SHP77 (cell line): Measurements from ENCODE around the gene ZDHHC11.
"Not testable (repeated sequence)": the region's sequence is repeated elsewhere in the genome, so short reads cannot be mapped to it uniquely, and the experiment has no call there.

Experiments used
- DNase-seq, 2 experiments: peaks; one replicate each; lab custom pipeline; 2025; lab: John Stamatoyannopoulos, UW

The ZDHHC11 gene

DNA sequence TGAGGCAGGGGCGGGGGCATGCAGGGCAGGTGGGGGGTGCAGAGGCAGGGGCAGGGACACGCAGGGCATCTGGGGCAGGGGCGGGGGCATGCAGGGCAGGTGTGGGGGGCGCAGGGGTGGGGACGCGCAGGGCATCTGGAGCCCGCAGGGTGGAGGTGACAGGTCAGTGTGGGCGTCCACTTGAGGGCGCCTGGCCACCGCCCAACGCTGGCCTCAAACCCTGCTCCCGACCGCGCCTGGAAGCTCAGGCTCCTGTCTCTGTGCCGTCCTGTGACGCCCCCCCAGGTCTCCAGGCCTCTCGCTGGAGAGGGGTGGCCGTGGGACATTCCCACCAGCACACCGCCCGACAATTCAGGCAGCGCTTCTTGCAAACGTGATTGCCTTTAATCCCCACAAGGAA, 6.9 kb downstream of the ZDHHC11 start:
- not testable (repeated sequence) for DNase-seq

DNA sequence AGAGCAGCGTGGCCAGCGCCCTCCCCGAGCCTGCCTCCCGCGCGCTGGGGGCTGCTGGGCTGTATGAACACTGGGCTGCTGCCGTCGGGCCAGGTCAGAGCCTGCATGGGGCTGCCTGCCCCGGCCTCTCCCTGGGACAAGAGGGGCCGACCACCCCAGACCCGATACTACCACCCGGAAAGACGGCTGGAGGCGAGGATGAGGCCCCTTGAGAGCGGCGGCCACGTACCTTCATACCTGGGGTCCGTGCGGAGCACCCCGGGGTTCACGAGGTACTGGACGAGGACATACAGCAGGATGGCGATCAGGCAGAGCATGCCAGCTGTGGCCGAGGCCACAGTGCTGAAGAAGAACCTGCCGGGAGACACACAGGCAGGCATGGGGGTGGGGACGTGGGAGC, 7.4 kb downstream of the ZDHHC11 start:
- DNase-seq: not testable (repeated sequence)

DNA sequence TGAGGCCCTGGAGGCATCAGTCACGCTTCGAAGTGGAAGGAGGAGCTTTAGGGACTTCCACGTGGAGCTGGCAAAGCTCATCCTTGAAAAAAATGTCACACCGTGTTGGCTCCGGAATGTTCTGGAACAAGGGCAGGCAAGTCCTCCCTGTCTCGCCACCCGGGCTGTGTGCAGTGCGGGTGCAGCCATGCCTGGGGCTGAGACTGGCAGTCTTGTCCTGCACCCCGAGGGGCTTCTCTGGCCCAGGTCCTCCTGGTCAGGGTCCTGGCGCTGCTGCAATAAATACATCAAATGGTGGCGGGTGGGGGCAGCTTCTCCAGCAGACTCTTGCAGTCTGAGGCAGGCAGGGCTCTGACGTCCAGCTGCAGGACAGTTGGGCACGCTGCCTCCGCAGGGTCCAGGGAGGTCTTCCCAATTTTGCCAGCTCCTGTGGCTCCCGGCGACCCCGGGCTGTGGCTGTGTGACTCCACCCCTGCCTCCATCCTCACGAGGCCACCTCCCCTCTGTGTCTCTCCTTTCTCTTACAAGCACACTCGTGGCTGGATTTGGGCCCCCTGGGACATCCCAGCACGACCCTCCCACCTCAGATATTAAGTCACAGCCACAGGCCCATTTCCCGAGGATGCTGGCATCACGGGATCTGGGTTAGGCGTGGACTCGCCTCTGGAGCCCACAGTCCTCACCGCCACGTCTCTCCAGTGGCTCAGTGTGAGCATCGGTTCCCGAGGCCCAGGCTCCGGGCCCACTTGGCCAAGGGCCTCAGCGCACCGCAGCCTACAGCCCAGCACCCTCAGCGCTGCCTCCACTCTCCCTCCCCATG, 8.2 kb downstream of the ZDHHC11 start:
- not testable (repeated sequence) for DNase-seq

DNA sequence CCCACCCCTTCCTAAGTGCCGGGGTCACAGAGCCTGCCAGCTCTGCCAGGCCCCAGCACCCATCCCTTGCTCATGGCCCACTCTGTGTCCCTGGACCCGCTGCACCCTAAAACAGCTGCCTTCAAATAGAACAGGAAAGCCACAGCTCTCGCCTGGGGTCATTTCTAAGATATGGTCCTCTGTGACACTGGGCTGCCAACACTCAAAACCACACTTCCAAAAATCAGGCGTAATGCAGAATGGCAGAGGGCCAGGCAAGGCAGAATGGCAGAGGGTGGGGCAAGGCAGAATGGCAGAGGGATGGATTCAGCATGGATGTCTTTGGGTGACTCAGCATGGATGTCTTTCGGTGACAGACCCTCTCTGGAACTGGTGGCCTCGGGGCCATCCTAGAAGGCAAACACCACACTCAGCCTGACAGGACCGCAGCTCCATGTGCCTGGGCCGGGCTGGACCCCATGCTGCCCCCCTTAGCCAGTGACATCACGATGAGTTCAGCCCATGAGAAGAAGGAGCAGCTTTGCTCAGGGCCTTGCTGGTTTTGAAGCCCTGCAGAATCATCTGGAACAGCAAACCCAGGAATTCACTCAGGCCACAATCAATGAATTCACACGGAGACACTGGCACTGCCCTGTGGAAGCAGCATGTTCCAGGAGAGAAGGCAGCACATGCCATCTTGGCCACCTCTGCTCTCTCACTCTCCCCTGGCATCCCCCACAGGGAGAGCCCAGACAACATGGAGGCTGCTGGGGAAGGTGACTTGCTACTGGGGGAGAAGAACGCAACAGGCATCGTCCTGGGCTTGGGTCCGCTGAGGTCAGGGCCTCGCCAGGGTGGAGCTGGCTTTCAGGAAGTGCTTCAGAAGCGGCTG, 9.0 kb downstream of the ZDHHC11 start:
- not testable (repeated sequence) for DNase-seq

DNA sequence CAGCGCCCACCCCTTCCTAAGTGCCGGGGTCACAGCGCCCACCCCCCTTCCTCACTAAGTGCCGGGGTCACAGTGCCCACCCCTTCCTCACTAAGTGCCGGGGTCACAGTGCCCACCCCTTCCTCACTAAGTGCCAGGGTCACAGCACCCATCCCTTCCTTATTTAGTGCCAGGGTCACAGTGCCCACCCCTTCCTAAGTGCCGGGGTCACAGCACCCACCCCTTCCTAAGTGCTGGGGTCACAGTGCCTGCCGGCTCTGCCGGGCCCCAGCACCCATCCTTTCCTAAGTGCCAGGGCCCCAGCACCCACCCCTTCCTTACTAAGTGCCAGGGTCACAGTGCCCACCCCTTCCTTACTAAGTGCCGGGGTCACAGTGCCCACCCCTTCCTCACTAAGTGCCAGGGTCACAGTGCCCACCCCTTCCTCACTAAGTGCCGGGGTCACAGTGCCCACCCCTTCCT, 9.8 kb downstream of the ZDHHC11 start:
- not testable (repeated sequence) for DNase-seq

DNA sequence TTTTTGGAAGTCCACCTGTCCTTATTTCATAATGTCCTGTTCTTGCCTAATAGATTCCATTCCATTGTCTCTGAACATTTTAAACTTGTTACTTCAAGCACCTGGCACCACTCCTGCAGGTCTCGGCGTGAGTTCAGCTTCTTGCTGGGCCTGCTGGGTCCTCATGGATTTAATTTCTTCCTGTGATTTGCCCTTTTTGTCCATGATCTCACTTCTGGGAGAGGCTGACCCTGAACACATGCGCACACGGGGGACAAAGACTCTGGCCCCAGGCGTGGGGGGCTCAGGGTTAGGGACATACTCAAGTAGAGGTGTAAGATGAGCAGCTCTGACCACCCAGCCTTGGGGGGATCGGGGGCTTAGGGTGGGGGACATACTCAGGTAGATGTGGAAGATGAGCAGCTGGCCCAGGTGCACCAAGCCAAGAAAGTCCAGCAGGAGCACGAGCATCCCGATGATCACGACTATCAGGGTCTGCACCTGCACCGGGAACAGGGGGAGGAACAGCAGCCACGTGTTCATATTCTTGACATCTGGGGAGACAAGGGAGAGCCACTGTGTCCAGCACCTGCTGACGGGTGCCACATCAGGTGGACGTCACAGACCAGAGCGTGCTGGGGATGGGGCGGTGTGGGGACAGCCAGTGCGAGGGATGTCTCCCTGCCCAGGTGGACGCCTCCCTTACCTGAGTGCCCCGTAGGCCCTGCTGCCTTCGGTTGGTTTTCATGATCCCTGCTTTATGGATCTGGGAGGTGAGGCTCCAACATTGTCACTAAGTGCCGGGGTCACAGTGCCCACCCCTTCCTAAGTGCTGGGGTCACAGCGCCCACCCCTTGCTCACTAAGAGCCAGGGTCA, 10.4 kb downstream of the ZDHHC11 start:
- not testable (repeated sequence) for DNase-seq

DNA sequence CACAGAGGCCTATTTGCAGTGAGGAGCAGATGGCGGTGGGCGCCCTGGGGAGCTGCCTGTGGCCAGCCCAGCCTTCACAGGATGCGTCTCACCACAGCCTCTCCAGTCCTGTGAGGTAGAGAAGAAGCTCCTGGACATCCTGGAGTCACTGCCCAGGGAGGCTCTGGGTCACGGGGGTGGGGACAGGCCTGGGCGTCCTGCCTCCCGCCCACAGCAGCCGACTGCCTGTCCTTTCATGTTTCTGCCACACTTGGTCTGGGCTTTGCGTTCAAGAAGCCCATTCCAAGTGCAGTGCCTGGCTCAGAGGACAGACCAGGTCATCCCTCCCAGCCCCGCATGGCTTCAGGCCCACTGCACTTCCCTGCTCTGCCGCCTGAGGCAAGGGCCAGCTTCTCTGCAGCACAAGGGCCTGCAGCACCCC, 12.3 kb downstream of the ZDHHC11 start:
- DNase-seq: not testable (repeated sequence)

DNA sequence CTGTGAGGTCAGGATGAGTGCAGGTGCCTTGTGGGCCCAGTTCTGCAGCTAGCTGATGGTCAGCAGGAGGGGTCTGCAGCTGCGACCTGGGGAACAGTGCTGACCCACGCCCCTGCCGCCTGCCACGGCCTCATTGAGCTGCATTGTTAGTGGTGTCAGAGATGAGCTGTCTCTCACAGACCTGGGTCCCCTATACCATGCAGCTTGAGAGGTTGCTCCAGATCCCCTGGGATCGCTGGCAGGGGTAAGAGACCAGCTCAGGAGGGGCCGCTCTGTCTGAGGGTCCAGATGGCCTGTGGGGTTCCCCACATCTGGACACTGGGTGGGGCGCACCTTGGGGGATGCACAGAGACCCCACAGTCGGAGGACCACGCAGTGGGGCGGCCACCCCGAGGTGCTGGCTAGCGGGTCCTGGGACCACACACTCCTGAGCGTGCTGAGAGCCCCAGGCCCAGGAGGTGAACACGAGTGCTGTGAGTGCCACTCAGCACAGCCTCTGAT, 13.1 kb downstream of the ZDHHC11 start:
- not testable (repeated sequence) for DNase-seq

DNA sequence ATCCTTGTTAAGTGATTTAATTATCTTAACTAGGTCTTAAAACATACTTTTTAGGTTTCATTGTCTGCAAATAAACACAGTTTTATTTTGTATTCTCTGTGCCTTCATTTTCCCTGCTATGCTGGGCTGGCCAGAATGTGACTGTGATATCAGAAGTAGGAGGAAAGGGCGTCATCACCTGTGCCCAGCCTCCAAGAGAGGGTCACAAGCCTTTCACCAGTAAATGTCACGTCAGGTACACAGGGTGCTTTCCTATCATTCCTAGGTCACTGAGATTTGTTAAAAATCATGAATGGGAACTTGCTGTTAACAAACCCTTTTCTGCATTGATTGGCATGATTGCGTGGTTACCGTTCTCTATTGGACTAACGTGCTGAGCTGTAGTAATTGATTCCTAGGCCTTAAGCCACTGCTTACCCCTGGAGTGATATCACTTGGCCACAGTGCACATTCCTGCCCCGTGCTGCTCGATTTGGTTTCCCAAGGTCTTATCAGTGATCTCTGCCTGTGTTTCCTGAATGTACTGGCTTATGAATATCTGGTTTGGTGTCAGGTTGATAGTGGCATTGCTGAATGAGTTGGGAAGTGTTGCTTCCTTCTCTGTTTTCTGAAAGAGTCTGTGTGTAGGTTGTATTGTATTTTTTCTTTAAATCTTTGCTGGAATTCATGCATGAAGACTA, 14.7 kb downstream of the ZDHHC11 start:
- DNase-seq: not testable (repeated sequence)

DNA sequence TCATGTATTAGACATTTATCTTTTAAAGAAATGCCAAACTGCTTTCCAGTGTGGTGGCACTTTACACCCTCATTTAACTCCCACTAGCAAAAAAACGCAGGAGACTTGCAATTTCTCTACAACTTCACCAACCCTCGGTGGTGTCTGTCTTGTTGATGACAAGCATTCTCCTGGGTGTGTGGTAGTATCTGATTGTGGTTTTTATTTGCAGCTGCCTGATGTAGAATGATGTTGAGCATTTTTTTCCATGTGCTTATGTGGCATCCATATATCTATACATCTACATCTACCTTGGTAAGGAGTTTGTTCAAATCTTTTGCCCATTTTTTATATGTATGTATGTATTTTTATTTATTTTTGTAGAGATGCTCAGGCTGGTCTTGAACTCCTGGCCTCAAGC, 16.8 kb downstream of the ZDHHC11 start:
- DNase-seq: not testable (repeated sequence)

DNA sequence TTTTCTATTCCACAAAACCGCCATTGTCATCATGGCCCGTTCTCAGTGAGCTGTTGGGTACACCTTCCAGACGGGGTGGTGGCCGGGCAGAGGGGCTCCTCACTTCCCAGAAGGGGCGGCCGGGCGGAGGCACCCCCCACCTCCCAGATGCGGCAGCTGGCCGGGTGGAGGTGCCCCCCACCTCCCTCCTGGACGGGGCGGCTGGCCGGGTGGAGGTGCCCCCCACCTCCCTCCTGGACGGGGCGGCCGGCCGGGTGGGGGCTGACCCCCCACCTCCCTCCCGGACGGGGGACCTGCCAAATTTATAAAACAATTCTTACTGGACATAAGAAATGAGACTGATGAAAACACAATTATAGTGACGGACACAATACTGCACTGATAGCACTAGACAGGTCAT, 22.6 kb downstream of the ZDHHC11 start:
- DNase-seq: not testable (repeated sequence)

DNA sequence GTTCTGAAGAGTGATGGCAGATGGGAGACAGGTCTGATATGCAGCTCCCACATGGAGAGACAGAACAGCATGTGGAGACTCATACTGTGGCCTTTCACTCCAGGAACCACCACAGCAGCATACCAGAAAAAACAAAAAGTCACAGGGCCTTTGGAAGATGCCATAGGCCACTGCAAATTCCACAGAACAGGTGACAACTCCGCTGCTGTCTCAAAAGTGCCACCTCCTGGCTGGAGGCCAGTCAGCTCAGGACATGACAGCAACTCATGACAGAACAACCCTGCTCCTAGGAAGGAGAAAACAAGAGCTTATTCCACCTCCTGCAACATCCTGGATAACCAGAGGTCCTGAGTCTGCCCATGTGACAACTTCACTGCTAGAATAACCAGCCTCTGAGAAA, 25.2 kb downstream of the ZDHHC11 start:
- peak; percentile 56 to 65 for DNase-seq

DNA sequence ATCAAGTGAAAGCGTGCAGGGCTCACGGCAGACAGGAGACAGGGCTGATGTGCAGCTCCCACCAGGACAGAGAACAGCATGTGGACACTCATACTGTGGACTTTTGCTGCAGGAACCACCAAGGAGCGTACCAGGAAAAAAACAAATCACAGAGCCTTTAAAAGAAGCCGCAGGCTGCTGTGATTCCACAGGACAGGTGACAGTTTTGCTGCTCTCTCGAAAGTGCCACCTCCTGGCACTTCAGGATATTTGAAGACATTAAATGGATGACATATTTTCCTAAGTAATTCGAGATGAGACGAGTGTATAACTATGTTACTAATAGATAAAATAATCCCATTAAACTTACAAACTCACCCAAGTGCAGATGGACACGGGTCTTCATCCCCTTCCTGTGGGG, 29.3 kb downstream of the ZDHHC11 start:
- DNase-seq: no peak

DNA sequence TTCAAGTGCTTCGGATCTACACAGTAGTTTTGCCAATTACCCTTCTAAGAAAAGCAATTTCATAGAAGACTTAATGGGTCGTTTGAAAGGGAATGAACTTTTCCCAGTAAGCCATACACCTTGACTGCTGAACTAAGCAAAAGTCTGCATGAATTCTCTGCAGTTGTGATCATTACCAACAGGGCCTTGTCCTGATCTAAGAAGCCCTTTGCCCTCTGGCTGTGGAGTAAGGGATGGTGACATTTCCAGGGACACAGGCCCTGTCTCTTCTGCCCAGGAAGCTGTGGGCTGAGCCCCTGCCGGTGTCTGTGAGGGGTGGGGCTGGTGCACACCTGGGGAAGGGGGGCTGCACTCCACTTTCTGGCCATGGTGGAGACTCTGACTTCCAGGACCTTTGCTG, 30.5 kb downstream of the ZDHHC11 start:
- no peak for DNase-seq

DNA sequence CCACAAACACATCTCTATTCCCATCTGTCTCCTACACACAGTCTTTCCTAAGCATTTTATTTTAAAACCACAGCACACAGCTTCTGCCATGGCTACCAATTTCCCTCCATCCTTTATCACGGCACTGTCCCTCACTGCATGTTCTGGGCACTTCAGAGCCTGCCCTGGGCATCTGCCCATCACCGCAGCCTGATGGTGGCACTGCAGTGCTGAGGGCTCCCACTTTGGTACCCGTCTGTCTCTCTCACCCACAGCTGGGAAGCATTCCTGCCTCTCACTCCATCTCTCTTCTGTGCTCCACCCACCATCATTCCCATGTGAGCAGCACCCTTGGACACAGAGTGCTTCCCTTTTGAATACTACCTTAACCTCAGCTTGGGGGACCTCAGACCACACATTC, 31.7 kb downstream of the ZDHHC11 start:
- no peak for DNase-seq

DNA sequence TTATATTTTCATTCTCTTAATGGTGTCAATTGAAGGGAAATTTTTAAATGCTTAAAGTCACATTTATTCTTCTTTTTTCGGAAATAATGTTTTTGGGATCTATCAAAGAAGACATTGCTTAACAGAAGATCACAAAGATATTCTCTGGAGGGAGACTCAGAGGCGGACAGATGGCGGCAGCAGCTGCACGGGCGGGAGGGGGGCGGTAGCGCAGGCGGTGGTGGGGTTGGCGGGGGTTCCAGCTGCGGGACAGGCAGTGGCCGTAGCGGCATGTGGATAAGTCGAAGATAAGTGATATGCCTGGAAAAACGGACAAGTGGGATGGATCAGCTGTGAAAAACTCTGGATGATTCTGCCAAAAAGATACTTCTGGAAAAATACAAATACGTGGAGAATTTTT, 34.6 kb downstream of the ZDHHC11 start:
- no peak for DNase-seq

DNA sequence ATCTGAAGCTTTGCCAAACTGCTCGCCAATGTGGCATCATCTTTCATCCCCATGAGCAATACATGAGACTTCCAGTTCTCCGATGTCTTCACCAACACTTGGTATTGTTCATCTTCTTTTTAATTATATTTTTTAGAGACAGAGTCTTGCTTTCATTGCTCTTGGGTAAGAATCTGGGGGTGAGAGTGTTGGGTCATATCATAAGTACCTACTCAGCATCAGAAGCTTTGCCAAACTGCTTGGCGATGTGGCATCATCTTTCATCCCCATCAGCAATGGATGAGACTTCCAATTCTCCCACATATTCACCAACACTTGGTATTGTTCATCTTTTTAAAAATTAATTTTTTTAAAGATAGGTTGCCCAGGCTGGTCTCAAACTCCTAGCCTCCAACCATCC, 35.3 kb downstream of the ZDHHC11 start:
- DNase-seq: no peak

DNA sequence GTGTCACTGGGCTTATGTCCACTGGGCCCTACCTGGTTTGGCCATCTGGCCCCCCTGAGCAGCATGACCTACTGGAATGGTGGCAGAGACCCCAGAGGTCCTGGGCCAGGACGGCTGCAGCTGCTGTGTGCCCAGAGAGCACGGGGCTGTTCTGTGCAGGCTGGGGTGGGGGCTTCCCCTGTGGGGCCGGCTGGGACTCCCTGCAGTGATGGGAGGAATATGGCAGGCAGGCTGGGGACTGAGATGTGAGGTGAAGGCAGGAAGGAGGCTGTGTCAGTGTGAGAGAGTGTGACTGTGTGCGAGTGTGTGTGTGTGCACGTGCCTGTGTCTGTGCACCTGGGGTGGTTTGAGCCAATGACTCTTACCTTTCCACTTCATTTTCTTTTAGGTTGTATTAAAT, 37.2 kb downstream of the ZDHHC11 start:
- not testable (repeated sequence) for DNase-seq

DNA sequence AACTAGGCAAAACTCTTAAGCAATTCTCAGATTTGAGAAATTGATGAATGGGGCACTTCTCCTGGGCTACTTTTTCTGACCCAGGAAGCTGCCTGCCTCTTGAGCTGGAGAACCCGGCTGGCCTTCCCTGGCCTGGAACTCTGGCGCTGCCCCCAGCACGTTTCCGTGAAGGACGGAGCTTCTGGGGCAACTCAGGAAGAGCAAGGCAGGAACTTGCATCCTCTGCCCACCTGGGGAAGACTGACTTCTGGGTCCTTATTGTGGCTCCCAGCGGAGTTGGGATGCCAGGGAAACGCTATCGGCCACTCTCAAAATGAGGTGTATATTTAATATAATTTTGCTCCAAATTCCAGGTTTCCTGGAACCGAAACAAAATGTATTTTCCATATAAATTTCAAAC, 39.4 kb downstream of the ZDHHC11 start:
- DNase-seq: not testable (repeated sequence)

DNA sequence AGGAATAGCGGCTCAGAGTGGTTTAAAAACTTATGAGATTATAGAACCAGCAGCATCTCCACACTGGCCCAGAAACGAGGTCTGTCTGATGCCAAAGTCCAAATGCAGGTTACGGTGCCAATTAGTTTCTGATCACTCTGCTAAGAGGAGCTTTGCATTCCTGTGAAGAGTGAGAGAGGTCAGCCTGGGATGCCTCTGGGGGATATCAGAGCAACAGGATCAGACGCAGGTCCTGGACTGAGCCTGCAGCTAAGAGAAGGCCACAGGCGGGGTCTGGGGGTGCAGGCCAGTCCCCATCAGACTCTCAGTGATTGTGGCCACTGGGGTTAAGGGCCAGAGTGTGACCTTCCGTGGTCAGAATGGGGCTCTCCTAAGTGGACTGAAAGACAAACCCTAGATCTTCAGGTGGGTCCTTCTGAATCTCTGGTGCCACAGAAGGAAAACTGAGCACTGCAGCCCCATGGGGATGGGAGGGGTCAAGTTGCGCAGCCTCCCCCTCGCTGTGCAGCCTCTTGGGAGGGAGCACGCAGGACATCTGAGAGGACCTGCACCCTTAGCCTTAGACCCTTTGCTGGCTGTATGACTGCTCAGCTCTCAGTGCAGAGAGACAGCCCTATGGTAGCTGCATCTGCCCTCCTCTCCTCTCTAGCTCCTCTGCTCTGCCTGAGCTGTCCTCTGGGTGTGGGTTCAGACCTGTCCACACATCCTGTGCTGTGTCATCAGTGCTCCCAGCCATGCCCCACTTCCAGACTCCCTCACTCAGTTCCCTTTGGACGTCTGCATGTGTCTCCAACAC, 42.9 kb downstream of the ZDHHC11 start:
- DNase-seq: not testable (repeated sequence)
